GM18520 (cell line): ENCODE results near the gene SPATA9.

ENCODE experiments used
- ATAC-seq: cut with Tn5 transposase; IDR thresholded peaks from one replicate; pipeline ENCODE4 v1.9.1; 2021; ENCODE audit not compliant: unreplicated experiment

SPATA9 gene

DNA sequence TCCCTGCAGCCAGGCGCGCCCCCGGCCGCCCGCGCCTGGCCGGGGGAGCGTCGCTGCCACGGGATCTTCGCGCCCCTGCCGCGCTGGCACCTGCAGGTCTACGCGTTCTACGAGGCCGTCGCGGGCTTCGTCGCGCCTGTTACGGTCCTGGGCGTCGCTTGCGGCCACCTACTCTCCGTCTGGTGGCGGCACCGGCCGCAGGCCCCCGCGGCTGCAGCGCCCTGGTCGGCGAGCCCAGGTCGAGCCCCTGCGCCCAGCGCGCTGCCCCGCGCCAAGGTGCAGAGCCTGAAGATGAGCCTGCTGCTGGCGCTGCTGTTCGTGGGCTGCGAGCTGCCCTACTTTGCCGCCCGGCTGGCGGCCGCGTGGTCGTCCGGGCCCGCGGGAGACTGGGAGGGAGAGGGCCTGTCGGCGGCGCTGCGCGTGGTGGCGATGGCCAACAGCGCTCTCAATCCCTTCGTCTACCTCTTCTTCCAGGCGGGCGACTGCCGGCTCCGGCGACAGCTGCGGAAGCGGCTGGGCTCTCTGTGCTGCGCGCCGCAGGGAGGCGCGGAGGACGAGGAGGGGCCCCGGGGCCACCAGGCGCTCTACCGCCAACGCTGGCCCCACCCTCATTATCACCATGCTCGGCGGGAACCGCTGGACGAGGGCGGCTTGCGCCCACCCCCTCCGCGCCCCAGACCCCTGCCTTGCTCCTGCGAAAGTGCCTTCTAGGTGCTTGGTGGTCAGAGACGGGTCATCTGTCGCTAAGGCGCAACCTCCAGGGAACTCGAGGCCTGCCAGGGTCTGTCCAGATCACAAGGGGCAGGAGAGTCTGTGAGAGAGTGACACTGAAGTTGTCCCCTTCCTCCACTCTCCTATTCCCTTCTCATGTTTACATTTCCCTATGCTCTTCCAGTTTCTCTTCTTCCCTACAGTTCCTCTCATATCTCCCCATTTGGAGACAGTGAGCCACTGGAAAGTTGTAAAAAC is 61.6 kb downstream of the SPATA9 start:
- peak; percentile 22 for ATAC-seq

DNA sequence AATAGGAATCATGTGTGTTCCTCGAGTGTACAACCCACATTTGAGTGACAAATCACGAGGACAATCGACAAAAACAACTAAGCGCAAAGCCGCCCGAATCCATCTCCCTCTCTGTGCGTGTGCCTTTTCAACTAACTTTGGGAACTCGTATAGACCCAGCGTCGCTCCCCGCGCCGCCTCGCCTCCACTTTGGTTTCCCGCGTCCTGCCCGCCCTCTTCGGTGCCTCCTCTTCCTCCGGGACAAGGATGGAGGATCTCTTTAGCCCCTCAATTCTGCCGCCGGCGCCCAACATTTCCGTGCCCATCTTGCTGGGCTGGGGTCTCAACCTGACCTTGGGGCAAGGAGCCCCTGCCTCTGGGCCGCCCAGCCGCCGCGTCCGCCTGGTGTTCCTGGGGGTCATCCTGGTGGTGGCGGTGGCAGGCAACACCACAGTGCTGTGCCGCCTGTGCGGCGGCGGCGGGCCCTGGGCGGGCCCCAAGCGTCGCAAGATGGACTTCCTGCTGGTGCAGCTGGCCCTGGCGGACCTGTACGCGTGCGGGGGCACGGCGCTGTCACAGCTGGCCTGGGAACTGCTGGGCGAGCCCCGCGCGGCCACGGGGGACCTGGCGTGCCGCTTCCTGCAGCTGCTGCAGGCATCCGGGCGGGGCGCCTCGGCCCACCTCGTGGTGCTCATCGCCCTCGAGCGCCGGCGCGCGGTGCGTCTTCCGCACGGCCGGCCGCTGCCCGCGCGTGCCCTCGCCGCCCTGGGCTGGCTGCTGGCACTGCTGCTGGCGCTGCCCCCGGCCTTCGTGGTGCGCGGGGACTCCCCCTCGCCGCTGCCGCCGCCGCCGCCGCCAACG is 62.5 kb downstream of the SPATA9 start, which contains the start of gene GPR150:
Gene GPR150 (plus strand): TSS at position 58 of the 840 bp plus-strand sequence. CDS start 189 bp downstream, at position 247.
- peak; percentile 40 for ATAC-seq

DNA sequence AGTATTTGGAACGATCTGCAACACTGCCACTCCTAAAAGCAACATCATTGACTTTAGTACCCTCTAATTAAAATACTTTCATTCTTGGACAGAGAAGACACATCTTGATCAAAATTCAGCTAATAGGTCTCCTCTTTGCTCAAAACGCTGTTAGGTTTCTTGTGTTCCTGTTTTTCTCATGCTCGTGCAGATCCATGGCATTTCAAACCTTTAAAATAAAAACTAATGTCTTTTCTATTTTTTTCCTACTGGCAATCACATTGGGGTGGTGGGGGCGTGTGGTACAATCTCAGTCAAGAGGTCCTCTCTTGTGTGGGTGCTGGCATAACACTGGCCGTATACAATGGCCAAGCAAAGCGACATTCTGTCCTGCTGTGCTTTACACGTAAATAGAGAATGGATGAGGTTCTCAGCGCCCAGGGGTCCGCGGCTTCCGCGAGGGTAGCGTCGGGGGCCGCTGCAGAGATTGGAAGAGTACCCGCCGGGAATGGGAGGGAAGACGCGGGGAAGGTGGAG is 63.2 kb downstream of the SPATA9 start:
- ATAC-seq, result no peak

DNA sequence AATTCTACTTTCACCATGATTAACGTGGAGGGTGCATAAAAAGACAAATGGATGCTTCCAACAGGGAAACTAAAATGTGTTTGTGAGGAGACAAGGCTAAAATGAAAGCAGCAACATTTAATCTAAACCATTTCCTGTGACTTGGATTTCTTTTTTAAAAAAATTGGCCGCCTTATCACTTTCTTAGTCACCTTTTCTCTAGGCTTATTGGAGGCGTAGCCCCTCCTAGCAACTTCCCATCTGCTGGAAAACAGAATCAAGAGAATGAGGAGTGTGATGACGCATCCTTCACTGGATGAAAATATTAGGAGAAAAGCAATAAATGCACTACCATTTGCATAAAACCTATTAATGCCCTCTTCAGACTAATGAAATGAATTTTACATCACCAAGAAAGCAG is 63.7 kb downstream of the SPATA9 start:
- ATAC-seq, result no peak

DNA sequence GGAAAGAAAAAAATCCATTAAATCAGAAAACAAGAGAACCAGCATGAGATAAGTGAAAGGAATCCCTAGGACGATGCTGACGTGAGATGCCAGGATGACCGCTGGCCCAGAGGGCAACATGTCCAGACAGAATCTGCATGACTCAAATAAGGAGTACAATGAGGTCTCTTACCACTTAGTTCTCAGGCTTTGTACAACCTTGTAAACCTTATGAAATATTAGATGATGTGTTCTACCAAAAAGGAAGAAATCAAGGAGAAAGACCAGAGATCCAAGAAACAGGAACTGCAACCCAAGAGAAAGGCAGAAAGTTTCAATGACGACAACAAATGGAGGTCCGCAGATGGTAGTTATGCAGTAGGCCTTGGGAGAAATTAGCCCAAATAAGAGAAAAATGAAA is 65.7 kb downstream of the SPATA9 start:
- ATAC-seq, result no peak

DNA sequence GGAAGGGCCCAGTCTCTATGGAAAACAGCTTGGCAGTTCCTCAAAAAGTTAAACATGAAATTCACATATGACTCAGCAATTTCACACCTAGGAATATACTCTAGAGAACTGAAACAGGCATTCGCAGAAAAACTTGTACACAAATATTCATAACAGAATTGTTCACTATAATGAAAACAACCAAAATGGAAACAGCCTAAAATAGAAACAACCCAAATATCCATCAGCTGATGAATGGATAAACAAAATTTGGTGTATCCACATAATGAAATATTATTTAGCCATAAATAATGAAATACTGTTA is 67.7 kb downstream of the SPATA9 start:
- ATAC-seq, result peak; percentile 81

DNA sequence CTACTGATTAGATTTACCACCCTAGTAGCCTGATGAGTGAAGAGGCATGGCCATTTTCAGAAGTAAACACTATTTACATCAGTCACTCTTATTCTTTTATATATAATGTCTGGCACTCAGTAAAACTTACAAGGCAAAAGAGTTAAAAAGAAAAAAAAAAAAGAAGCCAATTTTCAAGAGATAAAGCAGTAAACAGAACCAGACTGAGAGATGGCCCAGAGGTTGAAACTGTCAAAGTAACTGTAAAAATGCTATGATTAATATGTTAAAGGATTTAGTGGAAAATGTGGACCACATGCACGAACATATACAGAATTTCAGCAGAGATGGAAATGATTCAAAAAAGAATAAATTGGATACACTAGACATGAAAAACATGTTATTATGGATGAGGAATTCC is 69.3 kb downstream of the SPATA9 start:
- ATAC-seq, result no peak

DNA sequence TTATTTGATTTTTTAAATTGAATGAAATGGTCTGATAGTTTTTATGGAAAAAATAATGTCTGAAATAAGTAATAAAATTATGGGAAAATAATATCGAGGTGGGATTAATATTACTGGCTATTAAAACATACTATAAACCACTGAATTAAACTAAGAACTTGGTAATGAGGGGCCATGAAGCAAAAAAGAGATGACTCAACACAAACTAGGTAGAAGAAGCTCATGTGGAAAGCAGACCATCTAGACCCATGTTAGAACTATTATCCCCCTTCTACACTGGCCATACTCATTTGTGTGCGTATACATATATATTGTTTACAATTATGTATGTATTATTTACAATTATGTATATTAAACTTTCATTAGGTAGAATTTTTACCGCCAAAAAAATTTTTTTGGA is 71.4 kb downstream of the SPATA9 start:
- ATAC-seq, result no peak

DNA sequence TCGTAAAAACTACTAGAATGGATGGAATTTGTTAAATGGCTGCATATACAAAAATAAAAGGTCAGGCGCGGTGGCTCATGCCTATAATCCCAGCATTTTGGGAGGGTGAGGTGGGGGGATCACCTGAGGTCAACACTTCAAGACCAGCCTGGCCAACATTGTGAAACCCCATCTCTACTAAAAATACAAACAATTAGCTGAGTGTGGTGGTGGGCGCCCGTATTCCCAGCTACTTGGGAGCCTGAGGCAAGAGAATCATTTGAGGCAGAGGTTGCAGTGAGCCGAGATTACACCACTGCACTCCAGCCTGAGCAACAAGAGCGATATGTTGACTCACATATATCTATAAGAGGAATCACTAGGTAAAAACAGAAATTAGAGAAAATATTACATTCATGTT is 72.2 kb downstream of the SPATA9 start:
- no peak for ATAC-seq

DNA sequence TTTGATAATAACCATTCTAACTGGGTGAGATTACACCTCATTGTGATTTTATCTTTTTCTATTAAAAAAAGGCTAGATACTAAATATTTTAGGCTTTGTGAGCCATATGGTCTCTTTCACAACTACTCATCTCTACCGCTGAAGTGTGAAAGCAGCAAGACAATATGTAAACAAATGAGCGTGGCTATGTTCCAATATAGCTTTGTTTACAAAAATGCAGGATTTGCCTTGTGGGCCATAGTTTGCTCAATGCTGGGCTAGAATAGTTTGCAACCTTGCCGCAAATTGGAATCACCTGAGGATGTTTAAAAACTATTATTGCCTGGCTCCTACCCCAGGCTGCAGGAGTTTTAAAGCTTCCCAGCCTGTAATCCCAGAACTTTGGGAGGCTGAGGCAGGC is 73.1 kb downstream of the SPATA9 start:
- no peak for ATAC-seq
